Activated CD4-positive, alpha-beta T cell treated with anti-CD3 and anti-CD28 coated beads, Interleukin-10, Interleukin-2, amounts not matched to agents 100 ng/mL and 50 ng/mL, durations not matched to agents 16 hours and 8 hours (primary cell): Measurements from ENCODE around the gene SZT2.
"Not testable (repeated sequence)": the region's sequence is repeated elsewhere in the genome, so short reads cannot be mapped to it uniquely, and the experiment has no call there.

Experiments used
- DNase-seq: peaks from one replicate; pipeline ENCODE4 v3.0.0-alpha.2; 2020

The SZT2 gene

DNA sequence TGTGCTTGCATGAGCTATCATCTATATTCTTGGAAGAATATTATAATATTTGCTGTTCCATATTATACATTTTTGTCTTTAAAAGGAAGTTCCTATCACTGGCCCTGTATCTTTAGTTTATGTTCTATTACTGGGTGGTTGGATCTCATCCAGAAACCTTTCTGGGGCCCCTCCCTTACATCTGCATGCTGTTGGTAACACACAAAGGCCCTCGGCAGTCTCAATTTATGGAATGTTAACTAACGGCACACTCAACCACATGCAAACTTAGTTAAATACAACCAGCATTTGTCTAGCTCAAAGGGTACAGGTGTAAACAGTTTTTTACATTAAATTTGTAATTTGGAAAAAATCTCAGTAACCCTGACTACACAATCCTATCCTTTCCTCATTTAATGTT is 73.8 kb downstream of the SZT2 start:
- no peak for DNase-seq

DNA sequence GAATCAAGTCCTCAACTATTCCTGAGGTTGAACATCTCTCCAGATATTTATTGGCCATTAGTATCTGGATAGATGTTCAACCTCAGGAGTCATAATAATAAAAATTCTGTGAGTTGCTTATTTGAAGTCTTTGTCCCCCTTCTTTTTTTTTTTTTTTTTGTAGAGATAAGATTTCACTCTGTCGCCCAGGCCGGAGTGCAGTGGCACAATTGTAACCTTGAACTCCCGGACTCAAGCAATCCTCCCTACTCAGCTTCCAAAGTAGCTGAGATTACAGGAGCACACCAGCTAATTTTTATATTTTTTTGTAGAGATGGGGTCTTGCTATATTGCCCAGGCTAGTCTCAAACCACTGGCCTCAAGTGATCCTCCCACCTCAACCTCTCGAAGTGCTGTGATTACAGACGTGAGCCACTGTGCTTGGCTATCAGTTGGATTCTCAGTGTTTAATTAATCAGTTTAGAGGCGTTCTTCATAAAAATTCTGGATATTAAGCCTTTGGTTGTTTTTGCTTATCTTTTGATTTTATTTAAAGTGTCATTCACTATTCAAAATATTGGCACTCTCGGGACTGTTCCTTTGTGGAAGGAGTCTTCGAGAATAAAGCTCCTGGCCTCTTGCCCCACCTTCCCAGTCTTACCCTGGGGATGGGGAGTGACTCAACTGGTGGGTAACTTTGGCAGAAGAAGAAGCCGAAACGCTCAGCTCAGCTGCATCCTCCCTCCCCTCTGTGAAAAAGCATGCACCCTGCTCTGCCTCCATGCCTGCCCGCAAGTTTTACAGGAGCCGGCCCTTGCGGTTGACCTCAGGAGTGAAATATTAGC is 75.2 kb downstream of the SZT2 start:
- DNase-seq = no peak

DNA sequence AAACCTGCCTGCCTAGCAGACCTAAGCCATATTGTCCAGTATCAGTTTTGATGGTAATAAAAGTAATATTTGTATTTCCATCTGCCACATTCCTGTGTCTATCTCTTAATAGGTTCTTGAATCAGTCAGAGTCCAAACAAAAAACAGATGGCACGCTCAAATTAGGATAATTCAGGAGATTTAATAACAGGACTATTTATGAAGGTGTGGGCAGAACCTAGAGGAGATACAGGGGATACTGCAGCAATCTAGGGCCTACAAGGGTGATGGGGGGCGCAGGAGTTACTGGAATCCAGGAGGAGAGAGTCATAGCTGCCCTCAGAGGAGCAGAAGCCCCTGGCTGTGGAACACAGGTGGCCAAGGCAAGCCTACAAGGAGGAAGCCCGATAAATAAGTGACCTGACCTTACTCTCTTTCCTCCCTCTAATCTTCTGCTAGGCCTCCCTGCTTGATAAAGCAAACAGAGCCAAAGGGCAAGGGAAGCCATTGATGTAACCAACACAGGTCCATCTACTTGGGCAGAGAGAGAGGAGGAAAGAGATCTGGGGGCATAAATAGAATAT is 75.9 kb downstream of the SZT2 start:
- no peak for DNase-seq

DNA sequence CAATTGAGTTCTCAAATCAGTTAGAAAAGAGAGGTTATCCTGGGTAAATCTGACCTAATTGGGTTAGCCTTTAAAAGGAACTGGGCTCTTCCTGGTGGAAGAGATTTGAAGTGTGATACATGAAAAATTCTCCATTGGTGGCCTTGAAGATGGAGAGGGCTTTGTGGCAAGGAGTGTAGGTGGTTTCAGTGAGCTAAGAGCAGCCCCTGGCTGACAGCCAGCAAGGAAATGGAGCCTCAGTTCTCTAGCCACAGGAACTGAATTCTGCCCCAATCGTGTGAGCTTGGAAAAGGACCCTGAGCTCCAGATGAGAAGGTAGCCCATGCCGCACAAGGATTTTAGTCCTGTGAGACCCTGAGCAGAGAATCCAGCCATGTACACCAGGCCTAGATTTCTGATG is 76.7 kb downstream of the SZT2 start:
- no peak for DNase-seq

DNA sequence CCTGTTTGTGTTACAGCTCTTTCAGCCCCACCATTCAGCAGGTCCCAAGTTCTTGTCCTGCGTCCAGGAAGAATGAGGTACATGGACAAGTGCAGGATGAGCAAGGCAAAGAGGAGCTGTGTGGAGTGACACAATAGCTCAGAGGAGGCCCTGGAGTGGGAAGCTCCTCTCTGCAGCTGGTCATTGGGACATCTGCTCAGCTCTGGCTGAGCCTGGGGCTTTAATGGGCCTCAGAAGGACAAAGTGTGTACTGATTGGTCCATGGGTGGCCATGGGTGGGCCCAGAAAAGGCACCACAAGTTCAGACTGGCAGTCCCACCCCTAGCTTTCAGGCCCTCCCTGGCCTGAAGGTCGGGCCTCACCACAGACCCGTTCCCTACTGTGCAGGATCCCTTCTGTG is 78.7 kb downstream of the SZT2 start:
- no peak for DNase-seq

DNA sequence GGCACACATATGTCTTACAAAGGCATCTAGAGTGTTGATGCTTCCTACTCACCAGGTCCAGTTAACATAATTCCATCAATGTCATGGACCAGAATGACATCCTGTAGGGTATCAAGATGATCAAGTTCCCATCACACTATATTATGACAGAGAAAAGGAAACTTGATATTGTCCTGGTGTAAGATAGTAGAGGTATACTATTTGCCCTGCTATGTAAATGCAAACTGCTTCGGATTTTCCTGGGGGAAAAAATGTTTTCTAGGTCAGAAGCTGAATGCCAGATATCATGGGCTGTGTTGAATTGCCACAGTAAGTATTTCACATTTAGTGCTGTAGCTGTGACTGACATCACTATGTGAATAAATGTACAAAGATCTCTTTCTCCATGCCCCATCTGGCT is 80.2 kb downstream of the SZT2 start:
- DNase-seq = no peak

DNA sequence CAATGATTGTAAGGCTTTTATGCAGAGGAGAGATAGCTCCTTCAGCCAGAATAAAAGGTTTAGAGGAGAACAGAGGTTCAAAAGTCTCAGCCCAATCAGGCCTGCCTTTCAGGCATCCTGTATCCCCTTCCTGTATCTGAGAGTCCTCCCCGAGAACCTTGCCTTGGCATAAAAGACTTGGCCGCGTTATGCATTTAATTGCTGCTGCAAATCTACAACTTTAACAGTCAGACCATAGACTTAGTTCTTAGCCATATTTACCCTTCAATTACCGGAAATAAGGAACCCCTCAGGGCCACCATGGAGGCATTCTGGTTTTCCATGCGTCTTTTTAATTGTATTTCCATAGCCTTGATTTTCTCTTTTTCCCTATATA is 82.4 kb downstream of the SZT2 start:
- no peak for DNase-seq

DNA sequence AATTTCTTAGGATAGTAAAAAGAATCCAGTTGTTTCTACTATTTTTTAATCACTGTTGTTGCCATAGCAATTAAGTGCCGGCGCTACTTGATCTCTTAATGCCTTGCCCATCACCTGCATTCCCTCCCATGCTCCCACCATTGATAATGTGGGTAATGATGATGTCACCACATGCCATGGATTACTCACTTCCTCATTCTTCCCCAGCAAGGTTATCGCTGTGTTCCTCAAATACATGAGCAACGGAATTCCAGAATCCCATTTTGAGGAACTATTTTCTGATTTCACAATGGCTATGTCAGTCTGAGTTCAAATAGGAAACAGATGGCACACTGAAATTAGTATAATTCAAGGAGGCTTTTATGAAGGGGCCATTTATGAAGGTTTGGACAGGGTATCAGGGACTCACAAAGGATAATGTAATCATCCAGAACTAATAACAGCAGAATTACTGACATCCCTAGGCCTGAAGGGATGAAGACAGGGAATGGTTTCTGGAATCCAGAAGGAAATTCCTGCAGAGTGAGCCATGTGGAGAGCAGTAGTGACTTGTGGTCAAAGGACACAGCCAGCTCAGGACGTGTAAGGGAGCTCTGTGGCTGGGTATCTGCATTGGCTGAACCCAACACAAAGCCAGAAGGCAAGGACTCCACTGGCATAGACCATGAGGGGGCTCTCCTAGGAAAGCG is 82.9 kb downstream of the SZT2 start:
- DNase-seq = not testable (repeated sequence)

DNA sequence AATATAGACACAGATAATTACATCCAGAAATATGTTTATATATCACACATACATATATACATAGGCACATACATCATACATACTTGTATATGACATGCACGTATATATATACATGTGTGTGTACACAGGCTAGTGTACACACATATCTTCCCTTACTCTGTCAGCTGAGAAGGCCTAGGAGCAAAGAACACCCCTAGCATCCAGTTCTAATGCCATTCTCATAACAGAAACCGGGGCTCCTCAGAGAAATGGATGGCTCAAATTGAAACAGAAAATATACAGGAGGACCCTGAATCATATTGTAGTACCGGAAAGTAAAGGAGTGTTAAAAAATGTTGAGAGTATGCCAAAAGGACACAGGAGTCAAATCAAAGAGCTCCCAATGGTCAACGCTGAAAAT is 83.8 kb downstream of the SZT2 start:
- DNase-seq = peak; percentile 46

DNA sequence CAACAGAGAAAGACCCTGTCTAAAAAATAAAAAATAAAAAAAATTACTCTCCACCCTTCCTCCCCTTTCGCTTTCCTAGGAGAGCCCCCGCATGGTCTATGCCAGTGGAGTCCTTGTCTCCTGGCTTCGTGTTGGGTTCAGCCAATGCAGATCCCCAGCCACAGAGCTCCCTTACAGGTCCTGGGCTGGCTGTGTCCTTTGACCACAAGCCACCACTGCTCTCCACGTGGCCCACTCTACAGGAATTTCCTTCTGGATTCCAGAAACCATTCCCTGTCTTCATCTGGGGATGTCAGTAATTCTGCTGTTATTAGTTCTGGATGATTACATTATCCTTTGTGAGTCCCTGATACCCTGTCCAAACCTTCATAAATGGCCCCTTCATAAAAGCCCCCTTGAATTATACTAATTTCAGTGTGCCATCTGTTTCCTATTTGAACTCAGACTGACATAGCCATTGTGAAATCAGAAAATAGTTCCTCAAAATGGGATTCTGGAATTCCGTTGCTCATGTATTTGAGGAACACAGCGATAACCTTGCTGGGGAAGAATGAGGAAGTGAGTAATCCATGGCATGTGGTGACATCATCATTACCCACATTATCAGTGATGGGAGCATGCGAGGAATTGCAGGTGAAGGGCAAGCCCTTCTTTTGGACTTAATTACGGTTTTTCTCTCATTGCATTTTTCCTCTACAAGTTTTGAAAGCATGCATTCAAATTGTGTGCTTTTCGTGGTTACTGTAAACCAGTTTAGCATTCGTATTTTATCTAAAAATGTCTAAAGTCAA is 86.1 kb downstream of the SZT2 start:
- DNase-seq = not testable (repeated sequence)

DNA sequence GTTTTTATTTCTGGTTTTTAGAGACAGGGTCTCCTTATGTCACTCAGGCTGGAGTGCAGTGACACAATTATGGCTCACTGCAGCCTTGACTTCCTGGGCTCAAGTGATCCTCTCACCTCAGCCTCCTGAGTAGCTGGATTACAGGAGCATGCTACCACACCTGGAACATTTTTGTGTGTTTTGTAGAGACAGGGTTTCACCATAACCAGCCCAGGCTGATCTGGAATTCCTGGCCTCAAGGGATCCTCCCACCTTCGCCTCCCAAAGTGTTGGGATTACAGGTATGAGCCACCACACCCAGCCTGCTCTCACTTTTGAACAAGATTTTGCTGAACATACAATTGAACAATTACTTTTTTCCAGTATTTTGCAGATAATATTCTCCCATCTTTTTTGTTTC is 88.0 kb downstream of the SZT2 start:
- DNase-seq = no peak

DNA sequence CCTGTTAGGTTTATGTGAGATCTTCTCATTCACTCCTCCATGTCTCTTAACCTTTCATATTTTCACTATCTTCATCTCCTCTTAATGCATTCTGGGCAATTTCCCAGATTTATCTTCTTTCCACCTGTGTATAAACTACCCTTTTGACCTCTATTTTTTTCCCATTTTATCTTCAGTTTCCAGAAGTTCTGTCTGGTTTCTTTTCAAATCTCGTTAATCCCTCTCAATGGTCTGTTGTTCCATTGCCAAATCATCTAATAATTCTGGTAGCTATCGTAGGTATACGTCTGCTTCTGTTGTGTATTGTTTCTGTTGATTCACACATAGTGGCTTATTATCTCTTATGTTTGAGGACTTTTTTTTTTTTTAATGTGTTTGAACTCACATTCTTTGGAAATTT is 89.7 kb downstream of the SZT2 start:
- no peak for DNase-seq

DNA sequence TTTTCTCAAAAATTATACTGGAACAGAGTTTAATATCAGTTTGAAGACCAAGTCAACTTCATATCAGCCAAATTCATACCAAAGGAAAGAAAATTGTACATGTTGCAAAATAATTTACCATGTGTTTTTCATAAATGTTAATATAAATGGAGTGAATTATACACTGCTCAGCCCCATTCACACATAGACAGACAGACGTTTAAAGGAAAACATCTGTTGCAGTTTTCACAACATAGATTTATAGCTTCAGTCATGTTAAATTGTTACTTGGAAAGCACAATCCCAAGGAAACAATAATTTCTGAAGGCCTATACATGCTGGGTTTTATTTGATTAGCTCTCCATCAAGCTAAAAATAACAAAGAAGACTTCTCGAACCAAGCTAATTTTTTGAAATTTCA is 91.8 kb downstream of the SZT2 start:
- no peak for DNase-seq

DNA sequence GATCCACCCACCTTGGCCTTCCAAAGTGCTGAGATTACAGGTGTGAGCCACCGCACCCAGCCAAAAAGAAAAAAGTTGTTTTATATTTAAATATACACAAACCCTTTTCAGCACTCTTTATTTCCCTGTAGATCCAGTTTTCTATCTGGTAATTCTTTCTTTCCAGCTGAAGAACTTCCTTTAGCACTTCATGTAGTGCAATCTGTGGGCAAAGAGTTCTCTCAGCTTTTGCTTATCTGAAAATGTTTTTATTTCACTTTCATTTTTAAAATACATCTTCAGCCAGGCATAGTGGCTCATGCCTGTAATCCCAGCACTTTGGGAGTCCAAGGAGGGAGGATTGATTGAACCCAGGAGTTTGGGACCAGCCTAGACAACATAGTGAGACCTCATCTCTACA is 92.5 kb downstream of the SZT2 start:
- DNase-seq = no peak

DNA sequence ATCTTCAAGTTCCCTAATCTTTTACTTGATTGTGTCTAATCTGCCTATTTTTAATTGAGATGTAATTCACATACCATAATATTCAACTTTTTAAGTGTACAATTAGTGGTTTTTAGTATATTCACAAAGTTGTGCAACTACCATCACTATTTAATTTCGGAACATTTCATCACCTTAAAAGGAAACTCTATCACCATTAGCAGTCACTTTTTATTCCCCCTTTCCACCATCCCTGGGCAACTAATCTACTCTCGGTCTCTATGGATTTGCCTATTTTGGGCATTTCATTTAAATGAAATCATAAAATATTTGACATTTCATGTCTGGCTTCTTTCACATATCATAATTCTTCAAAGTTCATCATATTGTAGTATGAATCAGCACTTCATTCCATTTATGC is 94.7 kb downstream of the SZT2 start:
- no peak for DNase-seq

DNA sequence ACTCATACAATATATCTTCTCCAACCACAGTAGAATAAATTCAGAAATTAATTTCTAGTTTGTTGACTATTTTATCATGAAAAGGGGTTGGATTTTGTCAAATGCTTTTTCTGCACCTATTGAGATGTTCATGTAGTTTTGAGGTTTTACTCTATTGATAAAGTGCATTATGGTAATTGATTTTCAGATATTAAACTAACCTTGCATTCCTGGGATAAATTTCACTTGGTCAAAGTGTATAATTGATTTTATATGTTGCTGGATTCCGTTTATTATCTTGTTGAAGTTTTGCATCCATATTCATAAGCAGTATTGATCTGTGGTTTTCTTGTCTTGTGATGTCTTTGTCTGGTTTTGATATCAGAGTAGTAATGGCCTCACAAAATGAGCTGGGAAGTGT is 98.5 kb downstream of the SZT2 start:
- no peak for DNase-seq

DNA sequence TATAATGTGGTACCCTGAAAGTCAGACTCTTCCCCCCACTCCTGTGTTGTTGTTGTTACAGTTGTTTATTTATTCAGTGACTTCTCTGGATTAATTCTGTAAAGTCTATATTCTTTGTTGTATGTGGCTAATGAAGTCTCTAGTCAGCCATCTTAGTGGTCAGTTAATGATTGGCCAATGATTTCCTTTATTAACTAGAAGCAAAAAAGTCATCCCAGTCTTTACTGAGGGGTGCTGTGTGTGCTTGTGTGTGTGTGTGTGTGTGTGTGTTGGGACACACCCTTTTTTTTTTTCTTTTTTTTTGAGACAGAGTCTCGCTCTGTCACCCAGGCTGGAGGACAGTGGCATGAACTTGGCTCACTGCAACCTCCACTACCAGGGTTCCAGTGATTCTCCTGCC is 101.4 kb downstream of the SZT2 start:
- no peak for DNase-seq

DNA sequence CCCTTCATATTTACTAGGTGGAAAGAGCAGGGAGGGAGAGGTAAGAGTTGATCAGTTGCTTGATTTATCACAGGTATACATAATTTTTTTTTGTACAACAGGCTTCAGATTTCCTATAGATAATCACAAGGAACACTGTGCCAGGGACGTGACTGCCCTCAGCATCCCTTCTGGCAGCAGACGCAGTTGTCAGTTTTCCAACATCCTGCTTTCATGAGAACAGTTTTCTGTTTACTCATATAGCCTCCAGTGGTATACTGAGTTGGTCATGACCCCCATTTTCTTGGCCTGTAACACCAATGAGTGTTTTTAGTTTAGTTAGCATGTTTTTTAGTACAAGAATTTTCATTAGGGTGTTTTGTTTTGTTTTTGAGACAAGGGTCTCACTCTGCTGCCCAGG is 103.1 kb downstream of the SZT2 start:
- no peak for DNase-seq

DNA sequence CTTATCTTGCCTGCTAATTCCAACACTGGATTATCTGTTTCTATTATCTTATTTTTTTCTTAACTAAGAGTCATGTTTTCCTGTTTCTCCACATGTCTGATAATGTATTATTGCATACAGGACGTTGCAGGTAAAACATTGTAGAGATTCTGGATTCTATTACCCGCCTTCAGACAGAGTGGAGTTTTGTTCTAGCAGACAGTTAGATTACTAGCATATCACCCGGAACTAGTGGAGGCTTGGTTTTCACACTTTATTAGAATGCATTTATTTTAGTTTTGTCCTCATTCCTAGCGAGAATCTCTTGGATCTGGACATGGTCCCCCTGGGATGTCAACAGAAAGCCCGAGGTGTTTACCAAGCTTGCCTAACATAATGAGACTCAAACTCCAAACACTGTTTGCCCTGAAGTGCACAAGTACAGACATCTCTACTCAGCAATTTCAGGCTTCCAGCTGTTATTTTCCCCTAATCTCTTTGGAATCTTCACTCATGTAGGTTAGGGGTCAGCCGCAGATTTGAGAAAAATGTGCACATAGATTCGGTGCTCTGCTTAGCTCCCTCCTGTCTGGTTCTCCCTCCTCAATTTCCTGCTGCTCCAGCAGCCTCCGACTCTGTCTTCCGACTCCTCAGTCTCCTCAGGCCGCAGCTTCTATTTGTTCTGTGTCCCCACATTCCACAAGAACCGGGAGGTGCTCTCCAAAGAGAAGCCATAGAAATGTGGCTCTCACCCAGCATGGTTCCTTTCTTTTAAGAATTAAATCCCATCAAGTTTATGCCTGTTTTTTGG is 104.2 kb downstream of the SZT2 start:
- no peak for DNase-seq

DNA sequence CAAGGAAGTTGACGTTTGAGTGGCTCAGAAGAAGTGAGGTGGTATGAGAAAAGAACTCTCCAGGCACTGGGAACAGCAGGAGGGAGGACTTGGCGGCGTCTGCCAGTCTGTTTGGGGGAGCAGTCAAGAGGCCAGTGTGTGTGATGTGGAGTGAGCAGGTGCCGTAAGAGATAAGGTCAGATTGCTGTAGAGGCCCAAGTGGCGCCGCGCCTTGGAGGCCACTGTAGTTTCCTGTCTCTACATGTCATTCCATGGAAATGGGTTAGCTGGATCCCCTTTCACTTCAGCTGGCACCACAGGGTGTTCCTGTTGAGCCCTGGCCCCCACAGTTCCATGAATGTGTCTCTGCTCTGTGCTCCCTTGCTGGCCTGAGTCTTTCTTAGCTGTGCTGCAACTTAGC is 105.5 kb downstream of the SZT2 start:
- no peak for DNase-seq

DNA sequence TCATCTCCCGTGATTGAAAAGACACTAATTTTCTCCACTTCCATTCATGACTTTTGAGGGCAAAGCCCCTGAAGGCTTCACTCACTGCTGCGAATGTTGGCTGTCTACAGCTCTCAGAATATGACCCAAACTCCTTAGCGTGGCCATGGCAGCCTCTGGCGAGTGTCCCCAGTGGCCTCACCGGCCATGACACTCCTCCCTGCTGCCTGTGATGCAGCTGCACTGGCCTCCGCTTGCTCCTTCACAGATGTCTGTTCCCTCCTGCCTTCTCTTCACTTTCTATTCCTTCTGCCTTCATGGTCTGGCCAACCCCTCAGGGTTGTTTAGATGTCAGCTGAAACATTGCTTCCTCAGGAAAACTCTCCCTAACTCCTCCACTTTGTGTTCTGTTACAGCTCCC is 110.2 kb downstream of the SZT2 start:
- no peak for DNase-seq

DNA sequence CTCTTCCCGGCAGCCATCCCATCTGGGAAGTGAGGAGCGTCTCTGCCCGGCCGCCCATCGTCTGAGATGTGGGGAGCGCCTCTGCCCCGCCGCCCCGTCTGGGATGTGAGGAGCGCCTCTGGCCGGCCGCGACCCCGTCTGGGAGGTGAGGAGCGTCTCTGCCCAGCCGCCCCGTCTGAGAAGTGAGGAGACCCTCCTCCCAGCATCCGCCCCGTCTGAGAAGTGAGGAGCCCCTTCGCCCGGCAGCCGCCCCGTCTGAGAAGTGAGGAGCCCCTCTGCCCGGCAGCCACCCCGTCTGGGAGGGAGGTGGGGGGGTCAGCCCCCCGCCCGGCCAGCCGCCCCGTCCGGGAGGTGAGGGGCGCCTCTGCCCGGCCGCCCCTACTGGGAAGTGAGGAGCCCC is 112.1 kb downstream of the SZT2 start:
- not testable (repeated sequence) for DNase-seq

DNA sequence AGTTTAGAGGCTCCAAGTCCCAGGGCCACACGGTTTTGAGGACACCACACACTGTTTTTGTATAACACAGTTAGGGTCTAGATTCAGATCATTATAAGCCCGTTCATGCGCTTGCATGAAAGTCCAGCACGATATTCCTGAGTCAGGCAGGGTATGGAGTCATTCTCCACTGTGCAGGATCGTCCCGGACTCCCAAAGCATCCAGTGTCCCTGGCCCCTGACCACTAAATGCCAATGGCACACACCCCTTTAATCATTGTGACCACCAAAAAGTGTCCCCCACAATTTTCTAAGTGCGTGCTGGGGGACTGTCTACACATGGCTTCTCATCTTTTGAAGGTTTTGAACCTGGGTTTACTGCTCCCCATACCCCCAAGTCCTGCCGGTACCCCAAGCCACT is 113.8 kb downstream of the SZT2 start:
- DNase-seq = no peak
